Measurements from ENCODE around the gene MYL10.

- no peak for TF ChIP-seq CTCF (IDR thresholded peaks at IDR 0.05)
- TF ChIP-seq POLR2A (IDR thresholded peaks at IDR 0.05) = no peak
These were observed 29.9 kb downstream of the MYL10 start for GRCh38 chr7:101598986-101599771.

Data from lower leg skin (tissue), 3 donors.